Raji (cell line): ENCODE data around the gene DCP1B.

ENCODE experiments used
- POLR2A ChIP-seq: IDR thresholded peaks from 2 replicates; pipeline ENCODE4 v1.6.1; 2011; ENCODE audit warnings: low read depth, low read length, control low read depth; ENCODE audit not compliant: insufficient read depth

DCP1B gene

DNA sequence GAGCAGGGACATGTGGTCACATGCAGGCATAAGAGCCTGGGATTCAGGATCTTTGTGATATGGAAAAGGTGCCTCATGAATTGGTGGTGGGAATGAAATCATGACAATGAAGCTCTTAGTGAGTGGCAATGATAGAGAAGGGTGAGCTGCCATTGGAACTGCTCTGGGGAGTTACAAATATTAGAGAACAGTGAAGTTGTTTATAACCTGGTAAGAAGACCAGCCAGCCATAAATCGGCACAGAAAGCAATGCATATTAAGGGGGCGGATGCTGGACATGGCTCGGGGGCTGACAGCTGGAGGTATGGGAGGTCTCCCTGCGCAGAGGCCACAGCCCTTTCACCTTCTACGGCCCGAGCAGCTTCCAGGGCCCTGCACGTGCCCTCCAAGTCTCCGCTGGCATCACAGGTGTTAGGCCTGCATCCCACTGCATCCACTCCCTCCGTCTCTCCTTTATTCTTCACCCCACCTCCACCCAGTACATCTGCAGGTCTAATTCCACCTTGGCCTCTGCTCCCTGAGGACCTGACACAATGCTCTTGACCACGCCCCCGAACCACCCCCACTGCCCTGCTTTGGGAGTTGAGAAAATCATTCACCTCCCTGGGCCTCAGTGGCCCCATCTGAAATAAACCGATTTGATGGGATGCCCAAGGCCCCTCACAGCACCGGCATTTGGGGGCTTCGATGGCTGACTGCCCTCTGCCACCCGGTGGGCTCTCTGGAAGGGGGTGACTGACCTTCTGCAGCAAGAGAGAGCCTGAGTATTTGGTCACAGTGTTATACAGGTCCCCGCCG lies 89.9 kb downstream of the DCP1B start:
- TF ChIP-seq POLR2A, result no peak

DNA sequence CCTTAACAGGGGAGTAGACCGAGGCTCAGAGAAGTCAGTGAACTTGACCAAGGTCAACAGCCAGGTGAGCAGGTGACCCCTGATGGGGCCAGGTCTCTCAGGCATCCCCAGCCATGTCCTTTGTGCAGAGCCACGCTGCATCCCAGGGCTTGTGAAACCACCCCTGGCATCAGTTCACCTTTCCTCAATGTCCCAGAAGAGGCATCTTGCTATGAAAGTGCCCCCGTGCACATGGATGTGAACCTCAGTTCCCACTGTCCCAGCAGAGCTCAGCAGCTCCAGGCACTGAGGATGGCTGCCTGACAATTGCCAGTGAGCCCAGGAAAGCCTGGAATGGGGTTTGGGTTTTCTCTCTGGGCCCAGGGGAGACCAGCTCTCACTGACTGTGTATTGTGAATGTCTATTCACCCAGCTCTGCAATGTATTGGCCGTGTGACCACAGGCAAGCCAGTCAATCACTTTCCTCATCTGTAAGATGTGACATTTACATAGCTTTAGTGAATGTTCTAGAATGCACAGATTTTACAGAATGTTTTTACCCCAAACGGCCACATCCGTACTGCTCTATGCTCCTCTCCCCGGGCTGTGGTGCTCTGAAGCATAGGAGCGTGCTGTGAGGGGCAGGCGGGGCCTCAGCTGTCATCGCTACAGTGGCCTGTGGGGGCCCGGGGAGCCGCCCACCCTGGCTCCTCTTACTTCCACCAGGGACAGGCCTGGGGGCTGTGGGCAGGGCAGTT lies 90.7 kb downstream of the DCP1B start:
- no peak for TF ChIP-seq POLR2A

DNA sequence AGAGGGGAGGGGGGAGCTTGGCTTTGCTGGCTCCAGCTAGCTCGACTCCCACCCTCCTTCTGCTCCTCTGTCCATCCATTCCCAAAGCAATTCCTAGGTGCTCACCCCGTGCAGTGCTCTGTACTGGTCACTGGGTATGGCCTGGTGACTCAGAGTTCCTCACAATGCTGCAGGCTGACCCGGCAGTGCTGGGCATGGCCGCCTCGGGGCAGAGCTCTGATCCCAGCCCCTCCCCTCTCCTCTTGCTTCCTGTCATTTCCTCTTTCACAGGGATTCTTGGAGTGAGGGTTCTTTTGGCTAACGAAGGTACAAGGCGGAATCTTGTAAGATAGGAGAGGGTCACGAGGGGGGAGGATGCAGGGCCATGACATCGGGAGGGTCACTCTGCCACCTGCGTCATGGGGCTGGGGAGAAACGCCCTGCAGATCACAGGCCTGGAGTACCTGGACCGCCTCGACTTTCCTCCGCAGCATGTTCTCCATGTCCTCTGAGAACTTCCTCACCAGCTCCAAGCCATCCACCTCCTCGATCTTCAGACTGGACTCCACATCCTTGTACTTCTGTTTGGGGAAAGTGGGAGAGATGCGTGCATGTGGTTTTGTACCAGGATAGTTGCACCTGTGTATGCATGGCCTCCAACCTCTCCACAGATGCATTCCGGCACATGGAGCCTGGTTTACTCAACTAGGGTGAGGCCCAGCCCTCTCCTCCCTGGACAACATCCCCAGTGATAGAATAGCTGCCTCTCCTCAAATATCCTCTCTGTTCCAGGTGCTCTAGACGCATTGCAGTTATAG lies 91.5 kb downstream of the DCP1B start:
- TF ChIP-seq POLR2A, result no peak

DNA sequence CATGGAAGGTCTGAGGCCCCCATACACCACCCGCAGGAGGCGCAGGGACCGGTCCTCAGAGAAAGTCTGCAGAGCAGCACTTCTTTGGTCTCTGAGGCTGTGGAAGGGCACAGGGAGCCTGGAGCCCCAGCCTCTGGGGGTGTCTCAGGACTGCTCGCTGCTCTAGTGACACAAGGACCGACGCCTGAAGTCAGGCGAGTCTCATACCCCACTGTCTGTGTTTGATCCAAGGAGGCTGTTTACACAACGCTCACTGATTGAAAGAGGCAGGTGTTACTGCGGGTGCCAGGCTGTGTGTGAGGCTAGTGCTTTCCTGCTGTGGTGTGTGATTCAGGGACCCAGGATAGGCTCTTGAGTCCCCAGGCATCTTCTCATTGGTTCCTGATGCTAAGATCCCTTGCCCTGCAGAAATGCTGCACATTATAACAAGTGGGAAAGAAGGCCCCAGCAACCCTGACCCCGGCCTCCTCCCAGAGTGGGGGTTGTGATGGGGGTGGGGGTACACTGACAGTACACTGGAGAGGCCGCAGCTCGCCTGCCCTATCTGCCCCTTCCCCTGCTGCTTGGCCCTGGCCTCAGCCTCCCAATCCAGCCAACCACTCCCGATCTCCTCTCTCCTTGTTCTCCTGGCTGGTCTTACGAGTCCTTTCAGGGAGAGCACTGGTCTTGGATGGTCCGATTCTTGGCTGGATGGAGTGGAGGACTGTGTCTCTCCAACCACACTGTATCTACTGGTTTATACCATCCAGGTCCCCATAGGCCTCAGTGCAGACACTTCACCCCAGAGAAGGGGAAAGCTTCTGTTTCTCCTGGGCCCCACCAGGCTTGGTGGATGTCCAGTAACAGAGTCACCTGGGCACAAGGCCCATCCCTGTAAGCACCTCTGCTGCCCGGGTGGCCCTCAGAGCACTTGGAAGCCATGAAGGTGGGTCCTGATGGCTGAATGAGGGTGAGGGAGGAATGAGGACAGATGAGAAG lies 92.4 kb downstream of the DCP1B start:
- TF ChIP-seq POLR2A, result no peak

DNA sequence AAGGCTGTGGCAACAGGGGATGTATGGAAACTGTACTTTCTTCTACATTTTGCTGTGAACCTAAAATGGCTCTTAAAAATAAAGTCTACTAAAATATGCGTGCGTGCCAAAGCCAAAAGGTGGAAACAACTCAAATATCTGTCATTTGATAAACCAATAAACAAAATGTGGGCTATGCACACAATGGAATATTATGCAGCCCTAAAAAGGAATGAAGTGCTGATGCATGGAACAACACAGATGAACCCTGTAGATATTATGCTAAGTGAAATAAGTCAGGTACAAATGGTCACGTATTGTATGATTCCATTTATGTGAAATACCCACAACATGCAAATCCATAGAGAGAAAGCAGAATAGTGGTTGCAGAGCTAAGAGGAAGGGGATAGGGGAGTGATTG lies 93.8 kb downstream of the DCP1B start:
- TF ChIP-seq POLR2A, result no peak

DNA sequence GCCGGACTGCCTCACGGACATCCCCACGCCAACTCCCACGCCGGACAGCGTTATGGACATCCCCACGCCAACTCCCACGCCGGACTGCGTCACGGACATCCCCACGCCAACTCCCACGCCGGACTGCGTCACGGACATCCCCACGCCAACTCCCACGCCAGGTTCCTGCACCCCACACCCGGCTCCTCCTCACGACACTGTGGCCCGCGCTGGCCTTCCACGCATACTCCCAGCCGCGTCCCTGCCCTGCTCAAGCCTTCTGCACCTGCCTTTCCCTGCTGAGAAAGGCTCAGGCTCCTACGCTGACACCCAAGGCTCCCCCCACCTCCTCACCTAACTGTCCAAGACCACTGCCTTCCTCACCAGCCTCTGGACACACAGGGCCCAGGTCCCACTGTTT lies 95.5 kb downstream of the DCP1B start:
- TF ChIP-seq POLR2A, result no peak

DNA sequence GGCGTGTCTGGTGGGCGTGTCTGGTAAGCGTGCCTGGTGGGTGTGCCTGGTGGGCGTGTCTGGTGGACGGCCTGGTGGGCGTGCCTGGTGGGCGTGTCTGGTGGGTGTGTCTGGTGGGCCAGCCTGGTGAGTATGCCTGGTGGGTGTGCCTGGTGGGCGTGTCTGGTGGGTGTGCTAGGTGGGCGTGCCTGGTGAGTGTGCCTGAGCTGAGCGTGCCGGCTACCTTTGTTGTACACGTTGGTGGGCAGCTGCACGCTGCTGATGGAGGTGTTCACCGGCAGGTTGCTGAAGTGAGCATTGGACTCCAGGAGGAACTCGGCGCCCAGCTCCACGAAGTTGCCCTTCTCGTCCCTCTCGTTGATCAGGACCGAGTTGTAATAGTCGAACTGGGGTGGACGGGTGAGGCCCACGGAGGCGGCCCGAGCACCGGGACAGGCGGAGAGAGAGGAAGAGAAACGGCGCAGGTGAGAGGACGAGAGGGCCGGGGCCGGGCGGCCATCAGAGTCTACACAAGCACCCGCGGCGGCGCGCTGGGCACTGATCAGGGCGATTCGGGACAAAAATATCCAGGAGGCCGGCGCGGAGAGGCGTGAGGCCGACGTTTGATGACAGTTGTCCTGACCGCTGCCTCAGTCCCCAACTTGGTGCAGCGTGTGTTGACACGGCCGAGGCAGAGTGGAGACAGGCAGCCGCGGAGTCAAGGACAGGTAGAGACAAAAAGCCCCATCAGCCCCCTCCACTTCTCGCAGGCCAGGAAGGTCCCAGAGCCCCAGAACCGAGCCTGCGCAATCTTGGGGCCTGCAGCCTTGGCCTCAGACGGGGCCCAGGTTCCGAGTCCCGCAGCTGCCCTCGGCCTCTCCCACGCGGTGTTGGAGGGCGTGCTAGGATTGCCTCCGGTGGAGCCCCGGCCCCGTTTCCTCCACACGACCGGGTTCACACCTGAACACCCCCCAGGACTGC lies 96.3 kb downstream of the DCP1B start:
- TF ChIP-seq POLR2A, result no peak

DNA sequence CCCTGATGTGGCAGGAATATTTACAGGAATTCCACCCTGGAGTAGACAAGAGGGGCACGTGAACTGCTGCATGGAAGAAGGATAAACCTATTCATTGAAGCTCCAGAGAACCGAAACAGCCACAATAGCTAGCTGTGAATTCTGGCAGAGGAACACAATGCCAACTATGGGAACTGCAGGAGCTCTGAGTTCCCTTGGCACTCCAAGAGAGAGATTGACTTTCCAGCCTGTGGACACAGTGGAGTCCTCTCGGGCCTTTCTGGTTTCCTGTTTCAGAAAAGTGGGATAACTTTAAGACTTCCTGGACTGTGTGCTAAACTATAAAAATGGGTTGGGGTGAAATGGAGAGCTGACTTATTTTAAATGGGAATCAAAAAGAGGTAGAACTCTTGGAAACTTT lies 97.7 kb downstream of the DCP1B start:
- TF ChIP-seq POLR2A, result no peak

DNA sequence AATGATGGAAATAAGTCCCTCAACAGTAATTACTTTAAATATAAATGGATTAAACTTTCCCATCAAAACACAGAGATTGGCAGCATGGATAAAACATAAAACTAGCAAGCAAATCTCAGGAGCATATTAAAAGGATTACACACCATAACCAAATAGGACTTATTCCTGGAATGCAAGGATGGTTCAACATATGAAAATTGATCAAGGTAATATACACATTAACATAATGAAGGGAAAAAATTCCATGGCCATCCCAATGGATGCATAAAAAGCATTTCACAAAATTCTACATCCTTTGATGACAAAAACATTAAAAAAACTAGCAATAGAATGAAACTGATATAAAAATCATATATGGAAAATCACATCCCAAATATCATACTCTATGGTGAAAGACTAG lies 99.4 kb downstream of the DCP1B start:
- no peak for TF ChIP-seq POLR2A

DNA sequence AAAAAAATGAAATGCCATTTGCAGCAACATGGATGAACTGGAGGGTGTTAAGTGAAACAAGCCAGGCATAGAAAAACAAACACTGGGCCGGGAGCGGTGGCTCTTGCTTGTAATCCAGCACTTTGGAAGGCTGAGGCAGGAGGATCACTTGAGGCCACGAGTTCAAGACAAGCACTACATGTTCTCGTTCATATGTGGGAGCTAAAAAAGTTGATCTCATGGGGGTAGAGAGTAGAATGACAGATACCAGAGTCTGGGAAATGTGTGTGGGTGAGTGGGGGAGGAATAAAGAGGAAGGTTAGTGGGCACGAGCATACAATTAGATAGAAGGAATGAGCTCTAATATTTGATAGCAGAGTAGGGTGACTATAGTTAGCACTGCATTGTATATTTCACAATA lies 107.3 kb downstream of the DCP1B start:
- no peak for TF ChIP-seq POLR2A
